CD4-positive, alpha-beta T cell treated with Interleukin-15 for 4 hours (primary cell): ENCODE measurements around the gene CRY2.
"Not testable (repeated sequence)": the region's sequence is repeated elsewhere in the genome, so short reads cannot be mapped to it uniquely, and the experiment has no call there.

Source experiments
- DNase-seq: peaks from one replicate; pipeline ENCODE4 v3.0.0-alpha.2; 2020; ENCODE audit warnings: low spot score

Gene CRY2

GRCh38 chr11:45899448-45900174 is 52.3 kb downstream of the CRY2 start:
- peak; percentile 74 for DNase-seq

GRCh38 chr11:45900175-45900800 is 53.0 kb downstream of the CRY2 start:
- DNase-seq: not testable (repeated sequence)

- no peak for DNase-seq
Measured at GRCh38 chr11:45900916-45901617, 53.8 kb downstream of the CRY2 start.

GRCh38 chr11:45901626-45902025 is 54.4 kb downstream of the CRY2 start:
- no peak for DNase-seq

- DNase-seq: no peak
Measured at GRCh38 chr11:45902452-45903380, 55.4 kb downstream of the CRY2 start.

GRCh38 chr11:45904309-45904915 is 57.1 kb downstream of the CRY2 start:
- DNase-seq: no peak

GRCh38 chr11:45905095-45905494 is 57.8 kb downstream of the CRY2 start:
- DNase-seq: no peak

GRCh38 chr11:45905576-45905975 is 58.3 kb downstream of the CRY2 start:
- not testable (repeated sequence) for DNase-seq

- DNase-seq: no peak
Measured at GRCh38 chr11:45906096-45906682, 58.9 kb downstream of the CRY2 start.

- no peak for DNase-seq
Measured at GRCh38 chr11:45906965-45907611, 59.8 kb downstream of the CRY2 start, which contains the start of gene FREY1. Gene FREY1 (minus strand): TSS chr11:45907271. CDS start chr11:45907245, 26 bp downstream.

- no peak for DNase-seq
Measured at GRCh38 chr11:45907911-45908370, 60.7 kb downstream of the CRY2 start.

- DNase-seq: no peak
Measured at GRCh38 chr11:45909594-45910475, 62.6 kb downstream of the CRY2 start.

- DNase-seq: no peak
Measured at GRCh38 chr11:45910623-45911022, 63.3 kb downstream of the CRY2 start.

GRCh38 chr11:45913514-45913913 is 66.2 kb downstream of the CRY2 start:
- no peak for DNase-seq

GRCh38 chr11:45913942-45914635 is 66.8 kb downstream of the CRY2 start:
- no peak for DNase-seq

- no peak for DNase-seq
Measured at GRCh38 chr11:45915446-45915845, 68.2 kb downstream of the CRY2 start.

GRCh38 chr11:45917286-45917622 is 70.0 kb downstream of the CRY2 start:
- DNase-seq: no peak

- DNase-seq: peak; percentile 98
Measured at GRCh38 chr11:45917623-45918330, 70.5 kb downstream of the CRY2 start, which contains the start of gene PEX16. Gene PEX16 (minus strand): TSS chr11:45917877. CDS start chr11:45917811, 66 bp downstream.
